ENCODE results near the gene ANXA2R. TPM values are rescaled to one million over a fixed set of nuclear protein-coding genes. Genes with fewer than 3 reads are reported as not detected.

Gene ANXA2R
- total RNA-seq, 2 experiments from 2014 or later = 11.4 to 13.5 TPM

GRCh38 chr5:43046474-43046873 lies 6.4 kb upstream of the ANXA2R start:
- no peaks in the 10 kb centered on the region for H3K9me2 ChIP-seq (ENCODE audit: insufficient read depth, low read length)
- no peak overlapping the region for H2AFZ ChIP-seq (ENCODE audit: low read length)
- H3K4me2 ChIP-seq (ENCODE audit: low read length) = no peak overlapping the region
- H4K20me1 ChIP-seq (ENCODE audit: insufficient read depth, low read length) = no peaks in the 10 kb centered on the region
- CTCF ChIA-PET (ENCODE audit: unreplicated experiment) = no interaction called here
- POLR2A ChIA-PET = interaction anchor here (0.6 to 1.9 kb wide), 3 partner anchors 9 to 583 kb away, joined by 3 to 10 read pairs (median 3); no protein-coding TSS in a partner anchor
- no peak for DNase-seq (ENCODE audit: low spot score)
- TF ChIP-seq CTCF (conservative IDR thresholded peaks at IDR 0.05; ENCODE audit: low read length) (no peak), EZH2phosphoT487 (IDR thresholded peaks at IDR 0.05; ENCODE audit: borderline replicate concordance, low read depth, low read length) (no peak)
- H3K9me3 ChIP-seq (ENCODE audit: low read length) = no peaks in the 10 kb centered on the region
- H3K79me2 ChIP-seq (ENCODE audit: insufficient read depth, low read depth, low read length) = no peaks in the 10 kb centered on the region
- BruUV-seq (replicated peaks) = no TSS peak
- no peak overlapping the region for H3K4me3 ChIP-seq (ENCODE audit: low read depth, low read length, poor library complexity, severe bottlenecking)
- no peak overlapping the region for H3K27ac ChIP-seq (ENCODE audit: low read depth, low read length, poor library complexity, severe bottlenecking)
- H3K36me3 ChIP-seq (ENCODE audit: insufficient read depth, low read length) = no peaks in the 10 kb centered on the region
- H3K4me1 ChIP-seq (ENCODE audit: insufficient read depth, low read length, poor library complexity, severe bottlenecking) = peaks cover 18% of the 10 kb centered on the region
- intact Hi-C loops (cut with micrococcal nuclease; ENCODE audit: unreplicated experiment) = no loop called here

DNA sequence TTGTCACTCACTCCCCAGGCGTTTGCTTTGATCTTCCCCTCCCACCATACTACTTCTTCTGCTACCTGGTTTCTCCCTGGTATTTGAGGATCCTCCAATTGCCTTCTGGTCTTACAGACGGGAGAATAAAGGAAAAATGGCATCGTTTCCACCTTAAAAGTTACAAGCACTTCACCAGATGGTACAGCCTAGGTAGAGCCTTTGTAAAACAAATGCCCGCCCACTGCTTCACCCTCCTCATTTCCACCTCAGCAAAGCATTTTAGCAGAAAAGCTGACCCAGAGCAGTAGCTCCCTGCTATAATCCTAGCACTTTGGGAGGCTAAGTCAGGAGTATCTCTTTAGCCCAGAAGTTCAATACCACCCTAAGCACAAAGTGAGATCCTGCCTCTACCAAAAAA lies 5.1 kb upstream of the ANXA2R start:
- CTCF ChIA-PET (ENCODE audit: unreplicated experiment) = no interaction called here
- BruUV-seq (replicated peaks) = no TSS peak
- no peaks in the 10 kb centered on the region for H3K9me2 ChIP-seq (ENCODE audit: insufficient read depth, low read length)
- TF ChIP-seq EZH2phosphoT487 (IDR thresholded peaks at IDR 0.05; ENCODE audit: borderline replicate concordance, low read depth, low read length) (no peak), CTCF (conservative IDR thresholded peaks at IDR 0.05; ENCODE audit: low read length) (no peak)
- H3K79me2 ChIP-seq (ENCODE audit: insufficient read depth, low read depth, low read length) = no peaks in the 10 kb centered on the region
- DNase-seq (ENCODE audit: low spot score) = no peak
- intact Hi-C loops (cut with micrococcal nuclease; ENCODE audit: unreplicated experiment) = no loop called here
- no peak overlapping the region for H3K4me3 ChIP-seq (ENCODE audit: low read depth, low read length, poor library complexity, severe bottlenecking)
- H3K4me1 ChIP-seq (ENCODE audit: insufficient read depth, low read length, poor library complexity, severe bottlenecking) = peaks cover 14% of the 10 kb centered on the region
- H3K9me3 ChIP-seq (ENCODE audit: low read length) = no peaks in the 10 kb centered on the region
- H2AFZ ChIP-seq (ENCODE audit: low read length) = no peak overlapping the region
- H3K4me2 ChIP-seq (ENCODE audit: low read length) = no peak overlapping the region
- H3K36me3 ChIP-seq (ENCODE audit: insufficient read depth, low read length) = no peaks in the 10 kb centered on the region
- H4K20me1 ChIP-seq (ENCODE audit: insufficient read depth, low read length) = no peaks in the 10 kb centered on the region
- POLR2A ChIA-PET = interaction anchor here (0.6 to 1.9 kb wide), 2 partner anchors 25 to 26 kb away, joined by 3 to 10 read pairs; no protein-coding TSS in a partner anchor
- no peak overlapping the region for H3K27ac ChIP-seq (ENCODE audit: low read depth, low read length, poor library complexity, severe bottlenecking)

DNA sequence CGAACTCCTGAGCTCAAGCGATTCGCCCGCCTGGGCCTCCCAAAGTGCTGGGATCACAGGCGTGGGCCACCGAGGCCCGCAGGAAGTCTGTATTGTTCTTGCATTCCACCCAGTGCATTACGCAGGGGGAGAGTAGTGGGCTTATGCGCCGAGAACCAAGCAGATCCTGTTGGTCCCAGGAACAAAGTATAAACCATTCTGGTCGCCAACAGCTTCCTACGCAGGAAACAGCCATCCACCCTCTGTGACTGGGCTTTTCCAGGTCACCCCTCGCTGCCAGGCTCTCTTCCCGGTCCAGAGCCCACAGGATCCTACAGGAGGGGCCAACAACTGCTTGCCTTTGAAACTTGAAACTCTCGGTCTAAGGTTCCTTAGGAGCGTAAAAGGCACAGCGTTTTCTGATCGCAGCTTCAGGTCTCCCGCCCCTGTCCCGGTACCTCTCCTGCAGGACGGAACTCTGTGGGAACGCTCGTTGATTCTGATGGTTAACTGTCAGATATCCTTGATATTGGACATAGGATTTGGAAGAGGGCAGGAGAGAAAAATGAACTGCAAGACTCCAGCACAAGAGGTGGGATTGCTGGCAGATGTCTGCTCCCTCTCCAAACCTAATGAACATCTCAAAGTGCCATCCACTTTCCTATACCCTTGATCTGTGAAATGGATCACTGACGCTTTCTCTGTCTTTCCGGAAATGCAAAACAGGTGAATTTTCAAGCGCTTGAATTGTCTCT lies 4.2 kb upstream of the ANXA2R start:
- no peak overlapping the region for H3K4me2 ChIP-seq (ENCODE audit: low read length)

More for the DNA sequence above, 4.2 kb upstream of the ANXA2R start:
- Histone ChIP-seq H2AFZ (ENCODE audit: low read length) (no peak overlapping the region), H3K36me3 (ENCODE audit: insufficient read depth, low read length) (no peaks in the 10 kb centered on the region), H4K20me1 (ENCODE audit: insufficient read depth, low read length) (no peaks in the 10 kb centered on the region), H3K9me3 (ENCODE audit: low read length) (no peaks in the 10 kb centered on the region), H3K79me2 (ENCODE audit: insufficient read depth, low read depth, low read length) (no peaks in the 10 kb centered on the region; the same call in 1 of the 2 replicates), H3K27ac (ENCODE audit: low read depth, low read length, poor library complexity, severe bottlenecking) (no peak overlapping the region), H3K4me1 (ENCODE audit: insufficient read depth, low read length, poor library complexity, severe bottlenecking) (peaks cover 9% of the 10 kb centered on the region), H3K4me3 (ENCODE audit: low read depth, low read length, poor library complexity, severe bottlenecking) (no peak overlapping the region), H3K9me2 (ENCODE audit: insufficient read depth, low read length) (no peaks in the 10 kb centered on the region)
- BruUV-seq (replicated peaks) = no TSS peak
- ChIA-PET POLR2A (interaction anchor here (0.6 kb wide), 1 partner anchor 432 kb away, joined by 5 read pairs; no protein-coding TSS in a partner anchor), CTCF (ENCODE audit: unreplicated experiment) (no interaction called here)
- no peak for DNase-seq (ENCODE audit: low spot score)
- intact Hi-C loops (cut with micrococcal nuclease; ENCODE audit: unreplicated experiment) = loop anchor here (5.0 kb wide), 1 partner anchor 92 kb away; no protein-coding TSS in a partner anchor
- no peak for TF ChIP-seq CTCF (conservative IDR thresholded peaks at IDR 0.05; ENCODE audit: low read length)
- no peak for TF ChIP-seq EZH2phosphoT487 (IDR thresholded peaks at IDR 0.05; ENCODE audit: borderline replicate concordance, low read depth, low read length)
